ENCODE results near the gene SLC26A2.

The SLC26A2 gene

DNA sequence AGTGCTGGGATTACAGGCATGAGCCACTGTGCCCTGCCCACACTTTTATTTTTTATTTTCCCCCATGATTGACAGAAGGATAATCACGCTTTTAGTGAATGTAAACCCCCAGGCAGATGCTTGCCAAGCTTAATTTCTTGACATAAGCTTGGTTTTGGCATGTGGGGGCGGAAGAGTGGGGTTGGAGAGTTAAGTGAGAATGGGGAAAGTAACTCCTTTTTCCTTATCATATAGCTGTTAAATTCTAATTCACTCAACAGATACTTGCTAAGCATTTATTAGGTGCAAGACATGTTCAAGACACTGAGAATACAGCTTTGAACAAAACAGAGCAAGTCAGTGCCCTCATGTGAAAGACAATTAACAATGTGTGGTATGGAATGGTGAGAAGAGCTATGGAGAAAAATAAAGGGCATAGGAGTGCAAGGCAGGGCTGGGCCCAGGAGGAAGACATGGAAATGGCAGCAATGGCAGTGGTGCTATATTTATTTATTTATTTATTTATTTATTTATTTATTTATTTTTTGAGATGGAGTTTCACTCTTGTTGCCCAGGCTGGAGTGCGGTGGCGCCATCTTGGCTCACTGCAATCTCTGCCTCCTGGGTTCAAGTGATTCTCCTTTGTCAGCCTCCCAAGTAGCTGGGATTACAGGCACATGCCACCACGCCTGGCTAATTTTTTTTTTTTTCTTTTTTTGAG lies 2.2 kb downstream of the SLC26A2 start:
- DNase-seq, result no peak

DNA sequence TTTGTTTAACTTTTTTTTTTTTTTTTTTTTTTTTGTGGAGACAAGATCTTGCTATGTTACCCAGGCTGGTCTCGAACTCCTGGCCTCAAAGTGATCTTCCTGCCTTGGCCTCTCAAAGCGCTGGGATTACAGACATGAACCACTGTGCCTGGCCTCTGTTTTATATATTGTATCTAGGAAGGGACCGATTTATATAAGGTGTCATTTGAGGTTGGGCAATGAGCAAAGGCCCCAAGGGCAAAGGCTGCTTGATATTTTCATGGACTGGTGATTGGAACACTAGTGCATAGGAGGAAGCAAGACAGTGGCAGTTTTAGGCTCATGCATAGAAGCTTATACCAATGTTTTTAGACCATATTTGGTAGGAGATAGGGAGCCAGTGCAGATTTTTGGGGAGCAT lies 3.2 kb downstream of the SLC26A2 start:
- no peak for DNase-seq

DNA sequence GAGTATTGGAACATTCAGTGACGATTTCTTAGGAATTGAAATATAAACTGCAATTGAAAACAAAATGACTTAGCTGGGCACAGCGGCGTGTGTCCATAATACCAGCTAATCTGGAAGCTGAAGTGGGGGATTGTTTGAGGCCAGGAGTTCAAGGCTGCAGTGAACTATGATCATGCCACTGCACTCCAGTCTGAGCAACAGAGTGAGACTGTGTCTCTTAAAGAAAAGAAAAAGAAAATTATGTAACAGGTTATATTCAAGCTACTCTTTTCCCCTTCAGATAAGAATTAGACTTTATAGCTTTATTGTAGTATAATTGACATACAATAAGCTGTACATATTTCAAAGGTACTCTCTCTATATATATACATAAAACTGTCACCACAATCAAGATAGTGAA lies 6.4 kb downstream of the SLC26A2 start:
- DNase-seq, result no peak

DNA sequence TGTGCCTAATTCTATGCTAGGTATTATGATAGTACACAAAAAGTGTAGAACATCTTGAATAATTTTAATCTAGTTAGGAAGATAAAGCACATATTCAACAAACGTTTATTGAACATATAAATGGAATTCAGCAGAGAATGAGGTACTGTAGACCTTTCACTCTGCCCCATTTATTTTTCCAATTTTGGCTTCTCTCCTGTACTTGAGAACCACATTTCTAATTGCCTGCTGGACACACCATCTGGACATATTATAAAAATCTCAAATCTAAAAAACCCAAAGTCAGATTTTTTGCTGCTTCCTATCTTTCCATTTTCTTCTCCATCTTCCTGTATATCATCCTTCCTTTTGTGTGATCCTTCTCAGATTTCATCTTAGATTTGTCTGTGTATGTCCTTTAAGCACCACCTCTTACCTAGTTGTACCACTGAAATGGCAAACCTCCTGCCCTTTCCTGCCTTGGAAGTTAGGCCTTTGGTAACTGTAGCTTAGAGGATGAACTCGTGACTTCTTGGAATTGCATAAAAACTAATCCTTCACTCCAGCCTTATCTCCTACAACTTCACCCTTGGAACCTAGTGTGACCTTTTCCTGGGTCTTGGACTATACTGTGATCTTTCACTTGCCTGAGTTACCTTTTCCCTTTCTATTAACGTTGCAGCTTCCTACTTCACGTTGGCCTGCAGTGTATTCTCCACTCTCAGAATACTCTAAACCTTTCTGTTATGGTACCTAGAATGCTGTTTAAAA lies 8.8 kb downstream of the SLC26A2 start:
- no peak for DNase-seq

DNA sequence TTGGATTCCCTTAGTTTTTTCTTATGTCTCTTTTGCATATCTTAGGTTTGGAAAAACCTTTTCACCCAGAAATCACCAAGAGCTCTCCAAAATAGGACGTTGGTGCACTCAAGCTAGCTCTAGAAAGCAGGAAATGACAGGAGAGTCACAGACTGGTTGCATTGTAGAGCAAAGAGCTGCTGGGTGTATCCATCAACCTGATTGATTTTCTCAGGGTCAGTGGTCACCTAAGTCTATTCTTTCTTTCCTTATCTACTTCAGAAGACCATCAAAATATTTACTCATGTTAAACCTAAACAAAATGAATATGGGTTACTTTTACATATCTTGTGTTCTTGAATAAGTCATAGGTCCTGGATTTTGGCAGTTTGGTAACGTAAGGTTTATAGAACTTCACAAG lies 14.9 kb downstream of the SLC26A2 start:
- DNase-seq, result no peak

DNA sequence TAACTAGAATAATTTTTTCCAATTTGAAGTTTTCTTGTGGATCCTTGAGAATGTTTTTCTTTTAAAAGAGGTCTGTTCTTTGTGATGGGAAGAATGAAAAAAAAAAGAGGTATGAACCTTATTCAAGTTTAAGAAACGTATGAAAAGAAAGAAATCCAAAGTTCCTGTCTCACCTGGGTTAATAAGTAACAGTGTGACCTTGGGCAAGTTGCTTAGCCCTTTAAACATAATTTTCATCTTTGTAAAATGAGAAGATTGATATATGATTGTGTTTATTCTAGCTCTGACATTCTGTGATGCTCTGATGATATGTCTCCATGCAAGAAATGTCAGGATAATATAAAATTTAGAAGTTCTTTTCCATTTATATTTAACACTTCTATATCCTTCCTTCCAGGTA lies 19.3 kb downstream of the SLC26A2 start:
- no peak for DNase-seq

DNA sequence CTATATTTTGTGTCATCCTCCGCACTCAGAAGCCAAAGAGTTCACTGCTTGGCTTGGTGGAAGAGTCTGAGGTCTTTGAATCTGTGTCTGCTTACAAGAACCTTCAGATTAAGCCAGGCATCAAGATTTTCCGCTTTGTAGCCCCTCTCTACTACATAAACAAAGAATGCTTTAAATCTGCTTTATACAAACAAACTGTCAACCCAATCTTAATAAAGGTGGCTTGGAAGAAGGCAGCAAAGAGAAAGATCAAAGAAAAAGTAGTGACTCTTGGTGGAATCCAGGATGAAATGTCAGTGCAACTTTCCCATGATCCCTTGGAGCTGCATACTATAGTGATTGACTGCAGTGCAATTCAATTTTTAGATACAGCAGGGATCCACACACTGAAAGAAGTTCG lies 20.6 kb downstream of the SLC26A2 start:
- DNase-seq, result no peak

DNA sequence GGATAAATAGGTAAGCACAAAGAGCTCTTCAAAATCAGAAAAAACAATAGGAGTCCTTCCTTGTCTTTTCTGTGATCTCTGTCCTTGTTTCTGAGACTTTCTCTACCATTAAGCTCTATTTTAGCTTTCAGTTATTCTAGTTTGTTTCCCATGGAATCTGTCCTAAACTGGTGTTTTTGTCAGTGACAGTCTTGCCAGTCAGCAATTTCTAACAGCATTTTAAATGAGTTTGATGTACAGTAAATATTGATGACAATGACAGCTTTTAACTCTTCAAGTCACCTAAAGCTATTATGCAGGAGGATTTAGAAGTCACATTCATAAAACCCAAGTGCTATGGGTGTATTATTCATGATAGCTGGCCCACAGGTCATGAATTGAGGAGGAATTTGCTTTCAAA lies 21.9 kb downstream of the SLC26A2 start:
- DNase-seq, result no peak

DNA sequence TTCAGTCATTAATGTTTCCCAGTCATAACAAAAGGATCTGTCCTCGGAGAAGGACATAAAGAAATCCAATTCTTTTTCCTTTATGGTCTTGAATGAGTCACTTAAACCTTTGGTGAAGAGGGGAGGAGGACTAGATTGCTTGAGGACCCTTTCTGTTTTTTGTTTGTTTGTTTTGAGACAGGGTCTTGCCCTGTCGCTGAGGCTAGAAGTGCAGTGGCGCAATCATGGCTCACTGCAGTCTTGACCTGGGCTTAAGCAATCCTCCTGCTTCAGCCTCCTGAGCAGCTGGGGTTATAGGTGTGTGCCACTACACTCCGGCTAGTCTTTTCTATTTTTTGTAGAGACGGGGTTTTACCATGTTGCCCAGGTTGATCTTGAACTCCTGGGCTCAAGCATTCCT lies 27.6 kb downstream of the SLC26A2 start:
- no peak for DNase-seq

DNA sequence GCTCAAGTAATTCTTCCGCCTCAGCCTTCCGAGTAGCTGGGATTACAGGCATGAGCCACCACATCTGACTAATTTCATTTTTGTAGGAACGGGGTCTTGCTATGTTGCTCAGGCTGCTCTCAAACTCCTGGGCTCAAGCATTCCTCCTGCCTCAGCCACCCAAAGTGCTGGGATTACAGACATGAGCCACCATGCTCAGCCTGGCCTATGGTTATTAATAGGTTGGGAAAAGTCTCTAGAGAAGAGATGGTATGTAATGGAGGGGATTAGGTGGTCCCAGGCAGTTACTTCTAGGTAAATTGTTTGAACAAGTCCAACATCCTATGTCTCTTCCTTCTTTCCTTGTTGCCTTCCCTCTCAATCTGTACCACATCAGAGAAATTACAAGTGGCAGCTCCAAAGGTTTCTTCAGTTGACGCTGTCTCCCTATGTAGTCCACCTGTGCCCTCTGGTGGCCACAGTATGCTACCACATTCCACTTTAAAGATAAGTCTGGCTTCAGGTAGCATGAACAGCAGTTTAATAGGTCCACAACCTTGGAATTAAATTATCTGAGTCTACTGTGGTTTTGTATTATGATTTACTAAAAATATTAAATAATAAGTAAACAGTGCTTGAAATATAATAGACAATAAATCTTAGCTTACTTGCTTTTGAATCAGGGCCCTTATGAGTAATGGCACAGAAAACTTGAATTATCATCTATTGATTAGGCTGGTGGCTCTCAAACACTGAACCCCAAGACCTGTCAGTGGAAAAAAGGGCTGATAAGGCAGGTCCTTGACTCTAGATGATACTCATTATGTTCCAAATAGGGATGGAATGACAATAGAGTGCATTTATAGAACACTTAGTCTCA lies 30.2 kb downstream of the SLC26A2 start:
- DNase-seq, result peak; percentile 76

DNA sequence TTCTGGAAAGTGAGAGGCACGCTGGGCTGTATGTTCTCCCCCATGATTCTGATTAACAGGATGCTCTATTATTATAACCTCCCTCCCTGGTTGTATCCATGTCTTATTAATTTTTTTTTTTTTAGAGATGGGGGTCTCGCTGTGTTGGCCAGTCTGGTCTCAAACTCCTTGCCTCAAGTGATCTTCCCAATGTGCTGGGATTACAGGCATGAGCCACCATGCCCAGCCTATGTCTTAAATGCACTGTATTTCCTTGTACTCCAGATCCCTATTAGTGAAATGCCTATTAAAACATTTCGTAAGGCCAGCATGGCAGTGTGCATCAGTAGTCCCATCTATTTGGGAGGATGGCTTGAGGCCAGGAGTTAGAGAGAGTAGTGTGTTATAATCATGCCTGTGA lies 32.9 kb downstream of the SLC26A2 start:
- DNase-seq, result no peak

DNA sequence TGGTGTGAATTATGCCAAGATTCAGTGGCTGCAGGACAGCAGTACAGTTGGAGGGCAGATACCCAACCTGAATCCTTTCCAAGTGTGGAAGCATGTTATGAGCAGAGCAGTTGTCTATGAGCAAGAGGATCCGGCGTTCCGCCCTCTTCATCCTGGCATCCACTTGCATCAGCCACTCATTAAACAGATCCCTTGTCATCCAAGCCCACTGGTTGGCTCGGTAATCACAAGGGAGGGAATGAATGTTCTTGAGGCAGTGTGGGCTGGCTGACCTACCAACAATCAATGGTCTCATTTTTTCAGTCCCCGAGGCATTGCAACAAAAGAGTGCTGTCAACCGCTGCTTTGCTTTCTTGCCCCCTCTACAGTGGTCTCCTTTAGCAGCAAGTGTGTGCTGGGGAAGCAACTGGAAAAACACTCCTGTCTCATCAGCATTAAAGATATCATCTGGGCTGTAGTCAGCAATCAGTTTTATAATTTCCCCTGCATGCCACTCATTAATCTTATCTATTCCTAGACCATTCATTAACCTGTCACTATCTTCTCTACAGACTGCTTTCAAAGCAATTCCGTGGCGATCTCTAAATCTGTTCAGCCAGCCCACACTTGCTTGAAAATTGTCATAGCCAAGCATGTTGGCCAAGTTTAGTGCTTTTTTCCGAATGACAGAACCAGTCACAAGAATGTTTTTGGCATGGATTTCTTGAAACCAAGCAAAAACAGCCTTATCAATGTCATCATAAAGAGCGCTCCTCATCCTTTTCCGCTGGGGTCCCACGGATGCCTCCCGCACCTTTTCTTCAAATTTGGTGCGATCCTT lies 35.0 kb downstream of the SLC26A2 start:
- DNase-seq, result no peak

DNA sequence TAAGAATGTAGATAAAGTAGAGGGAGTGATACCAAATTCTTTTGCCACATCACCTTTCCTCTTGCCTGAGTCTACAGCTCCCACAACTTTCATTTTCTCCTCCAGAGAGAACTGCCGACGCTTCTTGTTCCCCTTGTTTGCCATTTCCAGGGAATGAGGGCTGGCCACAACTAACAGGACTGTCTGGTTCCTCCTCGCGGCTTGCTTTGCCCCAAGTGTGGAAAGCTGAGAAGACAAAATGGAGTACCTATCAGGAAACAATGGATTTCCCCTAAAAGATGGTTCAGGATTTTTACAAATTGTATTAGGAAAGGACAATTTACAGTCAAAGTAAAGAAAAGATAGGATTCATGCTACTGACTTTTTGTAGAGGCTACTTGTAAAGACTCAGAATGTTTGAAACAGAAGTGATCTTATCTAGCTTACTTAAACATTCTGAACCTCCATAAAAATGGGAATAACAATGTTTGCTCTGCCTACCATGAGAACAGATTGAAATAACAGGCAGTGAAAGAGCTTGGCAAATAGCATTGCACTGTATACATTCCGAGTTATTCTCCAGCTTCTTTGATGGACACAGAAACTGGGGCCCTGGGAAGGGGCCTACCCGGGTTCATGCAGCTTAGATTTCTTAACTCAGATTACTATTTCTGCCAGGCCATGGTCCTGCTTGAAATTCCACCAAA lies 35.8 kb downstream of the SLC26A2 start:
- DNase-seq, result no peak

DNA sequence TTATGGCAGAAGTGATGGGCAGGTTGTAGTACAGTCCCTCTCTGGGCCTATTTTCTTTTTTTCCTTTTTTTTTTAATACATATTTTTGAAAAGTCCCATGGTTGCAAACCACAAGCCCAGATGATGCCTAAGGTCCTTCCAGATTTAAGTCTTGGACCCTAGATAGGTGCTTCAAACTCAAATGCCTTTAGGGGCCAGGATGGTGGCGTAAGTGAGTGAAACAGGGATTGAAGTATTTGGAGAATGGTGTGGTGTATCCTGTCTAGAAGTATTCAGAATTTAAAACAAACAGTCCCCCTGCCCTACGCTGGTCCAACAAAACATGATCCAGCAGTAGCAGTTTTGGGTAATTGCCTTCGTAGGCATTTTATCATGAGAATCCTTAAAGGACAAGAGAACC lies 37.7 kb downstream of the SLC26A2 start:
- DNase-seq, result no peak

DNA sequence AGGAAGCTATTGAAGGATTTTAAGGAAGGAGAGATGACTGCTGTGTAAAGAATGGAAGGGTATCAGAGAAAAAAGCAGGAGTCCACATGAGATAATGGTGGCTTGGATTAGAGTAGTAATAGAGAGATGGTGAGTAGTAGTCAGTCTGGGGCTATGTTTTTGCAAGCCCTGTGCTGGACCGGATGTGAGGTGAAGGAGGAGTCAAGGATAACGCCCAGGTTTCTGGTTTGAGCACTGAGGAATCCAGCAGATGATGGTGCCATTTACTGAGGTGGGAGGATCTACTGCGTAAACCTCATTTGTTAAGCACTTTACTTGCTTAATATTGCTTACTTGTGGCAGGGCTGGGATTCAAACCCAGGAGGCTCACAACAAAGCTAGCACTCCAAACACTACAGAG lies 38.8 kb downstream of the SLC26A2 start:
- DNase-seq, result no peak

DNA sequence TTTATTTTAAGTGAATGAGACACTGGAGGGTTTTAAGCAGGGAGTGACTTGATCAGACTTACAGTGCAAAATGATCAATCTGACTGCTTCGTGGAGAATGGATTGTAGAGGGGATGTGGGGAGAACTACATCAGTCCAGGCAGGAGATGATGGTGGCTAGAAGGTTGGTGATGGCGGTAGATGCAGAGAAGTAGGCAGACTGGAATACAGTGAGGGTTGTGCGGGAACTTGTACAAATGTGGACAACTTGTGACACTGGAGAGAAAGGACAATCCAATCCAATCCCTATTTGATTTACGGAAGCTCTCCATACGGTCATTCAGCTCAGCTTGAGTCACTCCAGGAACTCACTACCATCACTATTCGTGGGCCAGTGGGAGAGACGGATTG lies 39.3 kb downstream of the SLC26A2 start:
- no peak for DNase-seq

DNA sequence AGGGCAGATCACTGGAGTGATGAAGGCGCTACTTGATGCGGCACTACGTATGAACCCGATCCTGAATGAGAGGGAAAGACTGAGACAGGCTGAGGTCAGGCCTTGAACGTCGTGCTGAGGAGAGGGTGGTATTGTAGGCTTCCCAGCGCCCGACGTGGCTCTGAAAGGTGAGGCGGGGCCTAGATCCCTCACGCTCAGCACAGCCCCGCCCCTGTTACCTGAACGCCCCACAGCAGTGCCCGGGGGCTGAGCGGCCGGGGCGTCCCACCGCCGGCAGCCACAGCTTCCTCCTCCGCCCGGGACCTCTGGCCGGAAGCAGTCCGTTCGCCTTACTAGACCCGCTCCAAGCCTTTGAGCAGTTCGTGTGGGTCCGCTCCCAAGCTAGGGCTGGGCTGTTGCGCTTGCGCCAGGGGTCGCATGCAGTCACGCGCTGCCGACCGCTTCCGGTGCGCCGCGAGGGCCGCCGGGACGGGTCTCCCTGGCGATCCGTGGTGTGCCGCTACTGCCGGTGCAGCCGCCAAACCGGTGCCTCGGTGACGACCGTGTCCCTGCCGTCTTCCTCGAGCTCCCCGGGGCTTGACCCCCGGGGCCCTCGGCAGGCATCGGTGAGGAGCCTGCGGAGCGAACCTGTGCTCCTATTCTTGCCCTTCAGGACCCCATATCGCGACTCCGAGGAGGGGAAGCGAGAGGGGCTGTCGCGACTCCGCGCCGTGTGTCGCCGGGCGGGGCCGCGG lies 39.9 kb downstream of the SLC26A2 start, which contains the start of the genes HMGXB3 and TIGD6:
Gene HMGXB3, plus strand, starts transcription at position 484 of the 734 bp plus-strand sequence. CDS start 4,114 bp downstream, outside the sequence.
Gene TIGD6, minus strand, starts transcription at position 399 of the 734 bp plus-strand sequence. CDS start 4,306 bp downstream, outside the sequence.
- DNase-seq, result peak; percentile 96

DNA sequence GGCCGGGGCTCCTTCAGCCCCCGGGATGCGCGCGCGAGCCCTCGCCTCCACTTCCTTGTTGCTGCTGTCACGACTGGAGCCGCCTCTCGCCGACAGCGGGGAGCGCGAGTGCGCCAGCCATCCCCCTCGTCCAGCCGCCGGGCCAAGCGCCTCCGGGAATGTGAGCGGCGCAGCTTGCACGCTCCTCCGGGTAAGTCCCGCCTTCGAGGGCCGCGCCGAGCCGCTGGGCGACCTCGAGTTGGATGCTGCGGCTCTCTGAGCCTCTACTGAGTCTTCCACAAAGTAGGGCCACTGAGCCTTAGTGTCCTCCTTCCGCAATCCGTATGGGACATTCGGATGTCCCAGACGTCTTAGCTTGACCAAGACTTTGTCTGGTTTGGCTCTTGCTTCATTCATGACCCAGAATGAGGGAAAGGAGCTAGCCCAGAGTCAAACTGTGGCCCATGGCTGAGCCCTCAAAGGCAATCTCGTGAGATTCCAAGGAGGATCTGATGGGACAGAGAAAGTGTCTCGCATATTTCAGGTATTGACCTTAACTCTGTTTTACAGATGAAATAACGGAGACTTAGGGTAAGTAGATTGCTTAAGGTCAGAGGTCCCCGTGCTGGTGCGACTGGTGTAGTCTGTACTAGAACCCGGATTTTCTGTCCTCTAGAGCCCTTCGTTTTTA lies 40.6 kb downstream of the SLC26A2 start:
- peak; percentile 44 for DNase-seq

DNA sequence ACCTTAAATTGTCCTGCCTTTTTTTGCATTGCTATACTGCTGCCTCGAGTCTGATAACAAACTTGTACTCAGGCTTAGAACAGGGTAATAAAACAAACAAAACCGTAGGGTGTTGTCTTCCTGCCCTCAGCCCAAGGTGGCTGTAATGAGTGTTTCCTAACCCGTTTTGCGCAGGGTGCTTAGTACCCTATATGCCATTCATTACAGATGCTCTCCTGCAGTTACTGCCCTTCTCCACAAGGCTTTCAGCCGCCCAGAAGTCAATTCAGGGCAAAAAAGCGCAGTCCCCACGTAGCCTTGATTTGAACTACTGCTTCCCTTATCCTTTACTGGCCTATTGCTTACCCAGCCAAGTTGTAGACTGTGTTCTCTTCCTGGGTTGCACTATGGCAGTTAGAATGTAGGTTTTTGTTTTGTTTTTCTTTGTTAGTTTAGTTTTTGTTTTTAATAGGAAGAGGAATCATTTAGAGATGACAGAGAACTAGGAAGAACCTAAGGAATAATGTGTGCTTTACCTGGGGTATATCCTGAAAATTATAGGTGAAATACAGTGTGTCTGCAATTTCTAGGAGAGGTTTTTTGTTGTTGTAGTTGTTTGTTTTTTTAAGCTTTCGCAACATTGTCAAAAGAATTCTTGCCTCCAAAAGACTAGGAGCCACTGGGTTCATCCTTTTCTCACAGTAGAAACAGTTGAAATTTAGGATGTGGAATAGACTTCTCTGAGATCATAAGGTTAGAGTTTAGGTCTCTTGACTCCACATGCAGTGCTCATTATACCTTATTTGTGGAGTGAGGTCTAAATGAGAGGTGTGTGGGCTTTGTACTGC lies 41.3 kb downstream of the SLC26A2 start:
- peak; percentile 88 for DNase-seq

DNA sequence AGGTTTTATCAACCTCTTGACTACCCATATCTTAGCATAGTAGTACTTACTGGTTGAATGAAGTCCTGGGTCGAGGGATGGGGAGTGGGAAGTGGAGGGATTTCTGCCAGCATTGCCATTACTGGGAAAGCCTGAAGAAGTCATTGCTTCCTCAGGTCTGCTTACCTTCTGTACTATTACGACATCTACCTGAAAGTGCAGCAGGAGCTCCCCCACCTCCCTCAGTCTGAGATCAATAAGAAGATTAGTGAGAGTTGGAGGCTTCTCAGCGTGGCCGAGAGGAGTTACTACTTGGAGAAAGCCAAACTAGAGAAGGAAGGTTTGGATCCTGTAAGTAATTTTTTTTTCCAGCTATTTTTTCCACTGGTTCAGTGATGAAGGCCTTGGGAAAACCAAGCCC lies 45.8 kb downstream of the SLC26A2 start:
- no peak for DNase-seq
